Lung (tissue), 12 donors: ENCODE data around the gene PDCD6IP. TPM values are rescaled to one million over a fixed set of nuclear protein-coding genes. Genes with fewer than 3 reads are reported as not detected.

ENCODE experiments used
- ATAC-seq: fragments of 200-7000 bp; cut with Tn5 transposase; one replicate; pipeline ENCODE4 v1.9.1; 2020; ENCODE audit warnings: moderate number of reproducible peaks; ENCODE audit not compliant: insufficient read depth, low FRiP score
- DNase-seq, 3 donors: peaks; one replicate each; pipeline ENCODE4 v3.0.0-alpha.2; 2013 to 2017
- H3K27ac ChIP-seq, 2 donors: one replicate each; pipeline ENCODE4 v1.5.1; 2013; ENCODE audit warnings: mild to moderate bottlenecking in 2 of 2, moderate library complexity in 2 of 2, control low read depth in 1 of 2, inconsistent platforms in 1 of 2, low read depth in 1 of 2, low read length in 1 of 2
- H3K27me3 ChIP-seq, 3 donors: one replicate each; pipeline ENCODE4 v1.5.1; 2013; ENCODE audit warnings: low read length in 2 of 3; ENCODE audit not compliant: control insufficient read depth in 3 of 3, insufficient read depth in 3 of 3
- H3K36me3 ChIP-seq, 4 donors: one replicate each; pipeline ENCODE4 v1.5.1; 2013; ENCODE audit warnings: low read length in 4 of 4, mild to moderate bottlenecking in 1 of 4, moderate library complexity in 1 of 4; ENCODE audit not compliant: control insufficient read depth in 4 of 4, insufficient read depth in 4 of 4
- H3K4me1 ChIP-seq, 5 donors: one replicate each; pipeline ENCODE4 v1.5.1; 2013; ENCODE audit warnings: low read length in 5 of 5, mild to moderate bottlenecking in 2 of 5, moderate library complexity in 1 of 5; ENCODE audit not compliant: control insufficient read depth in 5 of 5, insufficient read depth in 5 of 5
- H3K4me3 ChIP-seq: one replicate; pipeline ENCODE4 v1.5.1; 2013; ENCODE audit warnings: mild to moderate bottlenecking, control low read depth, moderate library complexity
- H3K9ac ChIP-seq, 2 donors: one replicate each; pipeline ENCODE4 v1.5.1; 2013; ENCODE audit warnings: low read length in 2 of 2, control low read depth in 1 of 2; ENCODE audit not compliant: insufficient read depth in 1 of 2
- H3K9me3 ChIP-seq, 4 donors: one replicate each; pipeline ENCODE4 v1.5.1; 2013; ENCODE audit warnings: low read length in 3 of 4, mild to moderate bottlenecking in 1 of 4, moderate library complexity in 1 of 4; ENCODE audit not compliant: control insufficient read depth in 4 of 4, insufficient read depth in 3 of 4
- WGBS, 2 donors: extraction: QIAGEN DNeasy Blood & Tissue Kit; methylation state at CpG; one replicate each; pipeline ENCODE4 v1.1.7; 2013; 5-methylcytosine and 5-hydroxymethylcytosine counted together
- polyA plus RNA-seq, 2 donors: library from polyadenylated mRNA; stranded (reverse); fragments of 200-250 nt; gene quantifications; one replicate each; pipeline ENCODE4 v1.2.1, GENCODE V29; 2013
- total RNA-seq, 2 donors: library from RNA; depleted of rRNA in 1 of 2; stranded (reverse); fragments of >200 nt in 1 of 2; gene quantifications; one replicate each; pipeline ENCODE4 v1.2.1, GENCODE V29; 2014 to 2021
- TF ChIP-seq, protein P1 (sequence below): IDR thresholded peaks from 2 replicates; pipeline ENCODE4 v1.5.1; 2012; ENCODE audit warnings: mild to moderate bottlenecking; ENCODE audit errors: control extremely low read depth, extremely low read depth
- donor health status: control.
- donor health status: control.
- donor health status: Bipolar disorder and iron deficiency.
- donor health status: healthy.
- donor health status: DM: yes; HTN: yes; CAD: no.

The PDCD6IP gene
- total and polyA plus RNA-seq, 4 donors: 33.8 to 372 (median 163) TPM

DNA sequence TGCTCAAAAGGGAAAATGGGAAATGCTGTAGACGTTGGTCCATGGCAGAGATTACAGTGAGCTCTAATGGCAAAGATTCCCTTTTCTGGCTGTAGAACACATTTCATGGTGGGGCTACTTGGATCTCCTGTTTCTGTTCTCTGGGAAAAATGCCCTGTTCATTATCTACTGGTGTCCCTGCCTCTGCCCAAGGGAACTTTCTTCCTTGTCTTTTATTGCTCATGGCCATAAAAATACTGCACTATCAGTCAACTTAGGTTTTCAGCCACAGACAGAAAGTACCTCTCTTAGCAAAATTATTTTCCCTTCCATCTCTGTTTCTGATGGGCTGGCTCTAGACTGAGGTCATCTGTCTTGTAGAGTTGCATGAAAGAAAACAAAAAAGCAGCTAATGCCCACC, 98.9 kb downstream of the PDCD6IP start:
- no peak for DNase-seq
- Histone ChIP-seq H3K9me3 (no peaks in the 10 kb centered on the region), H3K27ac (no peak overlapping the region), H3K27me3 (no peaks in the 10 kb centered on the region), H3K4me1 (no peaks in the 10 kb centered on the region), H3K4me3 (no peak overlapping the region), H3K9ac (no peak overlapping the region), H3K36me3 (no peaks in the 10 kb centered on the region)
- ATAC-seq: no peak
- TF ChIP-seq, protein P1, sequence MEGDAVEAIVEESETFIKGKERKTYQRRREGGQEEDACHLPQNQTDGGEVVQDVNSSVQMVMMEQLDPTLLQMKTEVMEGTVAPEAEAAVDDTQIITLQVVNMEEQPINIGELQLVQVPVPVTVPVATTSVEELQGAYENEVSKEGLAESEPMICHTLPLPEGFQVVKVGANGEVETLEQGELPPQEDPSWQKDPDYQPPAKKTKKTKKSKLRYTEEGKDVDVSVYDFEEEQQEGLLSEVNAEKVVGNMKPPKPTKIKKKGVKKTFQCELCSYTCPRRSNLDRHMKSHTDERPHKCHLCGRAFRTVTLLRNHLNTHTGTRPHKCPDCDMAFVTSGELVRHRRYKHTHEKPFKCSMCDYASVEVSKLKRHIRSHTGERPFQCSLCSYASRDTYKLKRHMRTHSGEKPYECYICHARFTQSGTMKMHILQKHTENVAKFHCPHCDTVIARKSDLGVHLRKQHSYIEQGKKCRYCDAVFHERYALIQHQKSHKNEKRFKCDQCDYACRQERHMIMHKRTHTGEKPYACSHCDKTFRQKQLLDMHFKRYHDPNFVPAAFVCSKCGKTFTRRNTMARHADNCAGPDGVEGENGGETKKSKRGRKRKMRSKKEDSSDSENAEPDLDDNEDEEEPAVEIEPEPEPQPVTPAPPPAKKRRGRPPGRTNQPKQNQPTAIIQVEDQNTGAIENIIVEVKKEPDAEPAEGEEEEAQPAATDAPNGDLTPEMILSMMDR: no peak
- WGBS, 2 donors: 70 to 96% methylated on average over 1 of the region's 1 CpG

DNA sequence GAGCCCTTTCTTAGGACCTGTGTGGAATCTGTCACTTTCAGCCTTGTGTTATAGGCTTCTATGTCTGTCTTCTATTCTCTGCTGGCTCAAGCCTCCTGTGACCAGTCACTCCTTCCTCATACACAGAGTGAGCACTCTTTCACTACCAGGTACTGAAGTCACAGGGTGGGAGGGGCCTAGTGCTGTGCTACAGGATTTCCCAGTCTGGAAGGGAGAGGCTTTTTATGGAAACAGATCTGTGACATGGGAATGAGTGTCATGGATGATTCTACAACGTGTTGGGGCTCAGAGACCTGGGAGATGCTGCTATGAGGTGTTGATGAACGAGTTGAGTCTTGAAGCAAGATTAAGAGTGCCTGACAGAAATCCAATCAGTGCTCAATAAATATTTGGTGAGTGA, 100.5 kb downstream of the PDCD6IP start:
- no peaks in the 10 kb centered on the region for H3K4me1 ChIP-seq
- no peaks in the 10 kb centered on the region for H3K36me3 ChIP-seq
- DNase-seq (no peak), ATAC-seq (no peak)
- no peak overlapping the region for H3K27ac ChIP-seq
- no peak overlapping the region for H3K4me3 ChIP-seq
- no peaks in the 10 kb centered on the region for H3K9me3 ChIP-seq
- no peak overlapping the region for H3K9ac ChIP-seq
- TF ChIP-seq, protein P1: no peak
- H3K27me3 ChIP-seq: no peaks in the 10 kb centered on the region
- 67 to 88% methylated on average over 2 of the region's 2 CpGs for WGBS, 2 donors

DNA sequence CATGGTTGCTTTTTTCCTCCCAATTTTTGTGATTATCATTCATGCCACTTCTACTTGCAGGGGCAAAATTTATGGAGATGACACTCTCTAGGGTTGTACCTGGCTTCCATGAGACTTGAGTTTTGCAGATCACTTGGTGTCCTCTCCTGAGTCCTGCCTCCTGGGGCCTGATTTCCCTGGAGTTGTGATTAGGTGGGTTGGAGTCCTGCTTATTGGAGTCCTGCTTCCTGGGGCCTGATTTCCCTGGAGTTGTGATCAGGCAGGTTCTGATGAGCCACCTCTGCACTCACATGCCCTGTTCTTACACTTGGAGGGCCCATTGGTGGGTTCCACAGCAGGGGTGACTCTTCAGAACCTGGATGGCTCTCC, 102.0 kb downstream of the PDCD6IP start:
- no peak for ATAC-seq
- Histone ChIP-seq H3K27ac (no peak overlapping the region), H3K9ac (no peak overlapping the region), H3K4me3 (no peak overlapping the region), H3K36me3 (no peaks in the 10 kb centered on the region), H3K9me3 (no peaks in the 10 kb centered on the region), H3K4me1 (no peaks in the 10 kb centered on the region), H3K27me3 (no peaks in the 10 kb centered on the region)
- DNase-seq: no peak
- TF ChIP-seq, protein P1: no peak

DNA sequence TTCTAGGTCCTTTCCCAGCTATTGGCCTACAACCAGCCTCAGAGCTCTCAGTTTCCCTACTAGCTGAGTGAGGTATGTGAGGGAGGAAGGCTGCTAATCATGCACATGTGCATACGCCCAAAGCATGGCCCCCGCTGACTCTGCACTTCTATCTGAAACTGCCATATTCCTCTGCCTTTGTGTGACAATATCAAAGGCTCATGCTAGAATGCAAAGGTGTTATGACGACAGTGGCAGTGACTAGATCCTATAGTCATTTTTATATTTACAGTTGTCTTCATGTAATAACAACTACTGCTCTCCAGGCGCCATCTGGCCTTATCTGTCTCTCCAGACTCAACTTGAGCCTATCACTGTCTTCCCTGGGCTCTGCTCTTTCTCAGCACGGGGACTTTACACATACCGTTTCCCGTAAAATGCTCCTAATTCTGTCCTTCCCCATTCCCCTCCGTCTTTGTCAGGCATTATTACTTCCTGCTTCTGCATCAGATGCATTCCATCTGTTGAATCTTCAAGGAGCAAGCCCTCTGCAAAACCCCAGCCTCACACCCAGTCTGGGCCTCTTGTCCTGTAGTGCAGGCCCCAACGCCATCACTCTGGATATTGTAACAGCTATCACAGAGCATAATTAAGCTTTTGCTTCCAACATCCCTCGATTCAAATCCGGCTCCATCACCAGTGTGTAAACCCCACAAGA, 102.5 kb downstream of the PDCD6IP start:
- Histone ChIP-seq H3K4me3 (no peak overlapping the region), H3K36me3 (no peaks in the 10 kb centered on the region), H3K9ac (no peak overlapping the region), H3K27me3 (no peaks in the 10 kb centered on the region), H3K4me1 (no peaks in the 10 kb centered on the region), H3K9me3 (no peaks in the 10 kb centered on the region), H3K27ac (no peak overlapping the region)
- WGBS, 2 donors: 76 to 77% methylated on average over 11 of the region's 11 CpGs
- ATAC-seq (no peak), DNase-seq (no peak)
- TF ChIP-seq, protein P1: no peak
